ENCODE data around the gene PHF20. TPM values are rescaled to one million over a fixed set of nuclear protein-coding genes. Genes with fewer than 3 reads are reported as not detected.
A peak's percentile ranks its signal among the peaks of the same experiment; 100 is the strongest.

The PHF20 gene
- total and polyA plus RNA-seq, 2 of the 8 experiments (the other 6 are each of a cell fraction or from before 2014, with no cell fraction given): 25.6 to 70.1 TPM

DNA sequence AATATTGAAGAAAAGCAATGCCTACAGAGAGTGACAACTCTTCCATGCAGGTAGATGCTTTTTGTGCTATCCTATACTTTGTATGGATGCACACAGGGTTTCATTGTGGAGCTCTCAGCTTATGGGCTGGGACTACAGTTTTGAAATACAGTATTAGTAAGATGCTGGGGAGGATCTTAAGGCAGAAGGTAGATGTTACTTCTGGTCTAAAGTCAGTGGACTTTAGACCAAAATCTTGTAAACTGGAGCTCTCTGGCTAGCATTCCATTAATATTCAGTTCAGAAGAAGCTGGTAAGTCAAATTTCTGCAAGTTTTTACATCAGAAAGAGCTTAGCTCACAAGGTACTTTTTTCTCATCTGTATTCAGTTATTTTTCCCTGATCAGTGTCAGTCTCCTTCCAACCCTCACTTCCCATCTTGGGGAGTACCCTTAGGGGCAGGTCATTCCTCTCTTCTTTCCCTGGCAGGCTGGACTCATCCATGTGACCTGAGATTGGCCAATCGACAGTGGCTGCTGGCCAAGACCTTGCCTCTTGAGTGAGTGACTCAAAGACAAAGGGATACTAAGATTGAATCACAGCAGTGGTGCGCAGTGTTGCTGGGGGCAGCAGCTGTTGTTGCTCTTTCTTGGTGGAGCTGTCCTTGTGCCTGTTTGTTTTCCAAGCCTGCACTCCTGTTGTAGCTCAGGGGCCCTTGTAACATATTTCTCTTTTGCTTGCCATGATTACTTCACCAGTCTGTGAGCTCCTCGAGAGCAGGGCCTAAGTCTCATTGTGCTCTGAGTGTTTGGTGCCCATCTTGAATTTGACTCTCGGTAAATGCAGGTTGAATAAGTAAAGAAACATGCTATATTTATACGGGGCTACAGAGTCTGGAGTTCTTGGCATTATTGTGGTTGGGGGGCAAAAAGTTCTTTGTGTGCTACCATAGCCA is 2.8 kb upstream of the PHF20 start (continued):
- TF ChIP-seq CBX5 (IDR thresholded peaks at IDR 0.05; ENCODE audit: low read depth, low read length) (no peak), YY1 (IDR thresholded peaks at IDR 0.05; ENCODE audit: low read depth, low read length) (peak; percentile 16; the same call in 1 of the 2 replicates), EP300 (IDR thresholded peaks at IDR 0.05; ENCODE audit: borderline replicate concordance in 1 of 2, low read depth in 2 of 2, low read length in 2 of 2) (no peak), SIRT6 (IDR thresholded peaks at IDR 0.05; ENCODE audit: low read length) (no peak), ATF3 (IDR thresholded peaks at IDR 0.05; ENCODE audit: insufficient read depth, low read depth, low read length) (no peak), KDM4A (IDR thresholded peaks at IDR 0.05; ENCODE audit: low read depth, low read length, severe bottlenecking) (no peak), TAF7 (optimal IDR thresholded peaks at IDR 0.05; ENCODE audit: borderline replicate concordance, low read depth, low read length) (peak; percentile 26), ZNF274 (IDR thresholded peaks at IDR 0.05; ENCODE audit: borderline replicate concordance, extremely low read depth, low read length) (no peak), SP1 (IDR thresholded peaks at IDR 0.05; ENCODE audit: low read depth, low read length) (peak; percentile 57; the same call in 1 of the 2 replicates), MAFK (IDR thresholded peaks at IDR 0.05; ENCODE audit: low read depth, low read length) (no peak), EGR1 (IDR thresholded peaks at IDR 0.05; ENCODE audit: borderline replicate concordance, low read depth, low read length) (no peak), SIX5 (IDR thresholded peaks at IDR 0.05; ENCODE audit: low read depth, low read length) (no peak), USF2 (IDR thresholded peaks at IDR 0.05; ENCODE audit: low read length) (peak; percentile 63), CREB1 (IDR thresholded peaks at IDR 0.05) (no peak), SUZ12 (IDR thresholded peaks at IDR 0.05; ENCODE audit: low read length) (no peak), FOSL1 (IDR thresholded peaks at IDR 0.05; ENCODE audit: insufficient read depth, low read depth, low read length) (no peak), BRCA1 (IDR thresholded peaks at IDR 0.05; ENCODE audit: low read depth, low read length) (no peak), HDAC6 (IDR thresholded peaks at IDR 0.05; ENCODE audit: low read depth, low read length) (no peak), TBP (IDR thresholded peaks at IDR 0.05; ENCODE audit: low read depth, low read length) (peak; percentile 82), TAF1 (IDR thresholded peaks at IDR 0.05; ENCODE audit: low read depth, low read length) (peak; percentile 88), ATF2 (IDR thresholded peaks at IDR 0.05; ENCODE audit: low read length) (no peak)
